GM12878 (cell line): ENCODE measurements around the gene THSD8. TPM values are rescaled to one million over a fixed set of nuclear protein-coding genes. Genes with fewer than 3 reads are reported as not detected.

ENCODE experiments used
- ATAC-seq: fragments of 200-7000 bp; cut with Tn5 transposase; 3 replicates; pipeline ENCODE4 v1.9.1; 2020; ENCODE audit warnings: mild to moderate bottlenecking, moderate library complexity
- BruUV-seq: library from RNA; stranded (reverse); fragments of 400-500 nt; replicated peaks from 2 replicates; lab custom pipeline; 2021; lab: Mats Ljungman, UMichigan
- CTCF ChIA-PET: fragments of 300-600 bp; sonication (Branson Sonifier 250); formaldehyde crosslinking; extraction: SDS; loops from one replicate; lab custom pipeline; 2021; ENCODE audit warnings: inconsistent platforms; lab: Yijun Ruan, JAX
- POLR2A ChIA-PET: fragments of 350-600 bp; formaldehyde crosslinking; extraction: SDS; loops from one replicate; lab custom pipeline; 2021; ENCODE audit warnings: inconsistent platforms; lab: Charles Lee
- RAD21 ChIA-PET: fragments of 300-600 bp; sonication (Branson Sonifier 250); formaldehyde crosslinking; loops from one replicate; lab custom pipeline; 2023; ENCODE audit warnings: antibody characterized with exemption; ENCODE audit not compliant: unreplicated experiment; lab: Charles Lee
- SMC1A ChIA-PET: fragments of 300-600 bp; sonication (Branson Sonifier 250); formaldehyde crosslinking; loops from one replicate; lab custom pipeline; 2023; ENCODE audit not compliant: unreplicated experiment, uncharacterized antibody; lab: Charles Lee
- DNase-seq: peaks from one replicate; pipeline ENCODE4 v3.0.0-alpha.2; 2011; ENCODE audit warnings: low read depth, low spot score
- FAIRE-seq: peaks from 3 replicates; lab custom pipeline; 2011; peaks lifted over from hg19 to GRCh38; lab: Jason Lieb, UNC
- H2AFZ ChIP-seq: 2 replicates; pipeline ENCODE4 v1.6.0; 2011; ENCODE audit warnings: low read depth, low read length, control low read depth; ENCODE audit not compliant: control insufficient read depth
- H3K27ac ChIP-seq: 2 replicates; pipeline ENCODE4 v1.5.1; 2011; ENCODE audit warnings: control low read depth; ENCODE audit not compliant: control insufficient read depth, insufficient read depth
- H3K27me3 ChIP-seq, 2 experiments: replicated peaks in 1 of 2; 2 replicates each; pipeline versions ENCODE4 v1.6.0 to v1.6.1; 2011; ENCODE audit warnings: low read length in 1 of 2; ENCODE audit not compliant: control insufficient read depth in 2 of 2, insufficient read depth in 2 of 2
- H3K36me3 ChIP-seq, 2 experiments: 2 replicates each; pipeline ENCODE4 v1.5.1; 2011; ENCODE audit warnings: low read length in 1 of 2; ENCODE audit not compliant: control insufficient read depth in 2 of 2, insufficient read depth in 2 of 2
- H3K4me1 ChIP-seq: 2 replicates; pipeline ENCODE4 v1.6.1; 2011; ENCODE audit warnings: mild to moderate bottlenecking, low read length, moderate library complexity, mixed read lengths; ENCODE audit not compliant: control insufficient read depth, insufficient read depth
- H3K4me2 ChIP-seq: 2 replicates; pipeline ENCODE4 v1.6.0; 2011; ENCODE audit warnings: control low read depth; ENCODE audit not compliant: control insufficient read depth, insufficient read depth
- H3K4me3 ChIP-seq: fragments of 200-600 bp; sonication (generic); 2 replicates; pipeline ENCODE4 v1.5.1; 2016
- H3K79me2 ChIP-seq: 2 replicates; pipeline ENCODE4 v1.6.0; 2011; ENCODE audit warnings: low read length; ENCODE audit not compliant: control insufficient read depth, insufficient read depth
- H3K9ac ChIP-seq: 2 replicates; pipeline ENCODE4 v1.8.0; 2011; ENCODE audit warnings: low read length, control low read depth, mixed read lengths; ENCODE audit not compliant: control insufficient read depth, insufficient read depth
- H3K9me3 ChIP-seq: replicated peaks from 3 replicates; pipeline ENCODE4 v1.5.1; 2011; ENCODE audit warnings: mild to moderate bottlenecking, low read length; ENCODE audit not compliant: control insufficient read depth, insufficient read depth
- H4K20me1 ChIP-seq: 2 replicates; pipeline ENCODE4 v1.6.0; 2011; ENCODE audit not compliant: control insufficient read depth, insufficient read depth
- HDGF ChIP-seq: fragments of 450-650 bp; IDR thresholded peaks from 2 replicates; pipeline ENCODE4 v1.6.1; 2016; ENCODE audit warnings: antibody characterized with exemption
- LARP7 ChIP-seq: fragments of 450-650 bp; IDR thresholded peaks from 2 replicates; pipeline ENCODE4 v1.6.1; 2017; ENCODE audit warnings: mild to moderate bottlenecking
- PML ChIP-seq: IDR thresholded peaks from 2 replicates; pipeline ENCODE4 v1.6.1; 2012; ENCODE audit warnings: low read length, inconsistent platforms
- POLR2A ChIP-seq: IDR thresholded peaks from 2 replicates; pipeline ENCODE4 v1.6.1; 2011; ENCODE audit warnings: low read depth, mild to moderate bottlenecking, low read length
- POLR2AphosphoS5 ChIP-seq: IDR thresholded peaks from 2 replicates; pipeline ENCODE4 v1.6.1; 2011; ENCODE audit warnings: mild to moderate bottlenecking, low read length, inconsistent platforms
- RB1 ChIP-seq: fragments of 450-650 bp; formaldehyde crosslinking; IDR thresholded peaks from 2 replicates; pipeline ENCODE4 v1.6.1; 2017; ENCODE audit warnings: mild to moderate bottlenecking, borderline replicate concordance
- SMARCA5 ChIP-seq: fragments of 450-650 bp; IDR thresholded peaks from 2 replicates; pipeline ENCODE4 v1.6.1; 2017; ENCODE audit warnings: mild to moderate bottlenecking
- TARDBP ChIP-seq: IDR thresholded peaks from 2 replicates; pipeline ENCODE4 v1.6.1; 2016; ENCODE audit warnings: borderline replicate concordance
- WGBS: methylation state at CpG from one replicate; pipeline ENCODE4 v1.1.6; 2016; ENCODE audit warnings: low lambda C conversion rate; ENCODE audit not compliant: insufficient replicate concordance, insufficient coverage; ENCODE audit errors: missing lambda C conversion rate; 5-methylcytosine and 5-hydroxymethylcytosine counted together
- in situ Hi-C: fragments of 300-500 bp; cut with MboI; formaldehyde crosslinking; loops from 9 replicates; pipeline ENCODE4 v1.14.3; 2018; ENCODE audit warnings: mixed read lengths
- intact Hi-C: fragments of 100-400 bp; cut with micrococcal nuclease; formaldehyde crosslinking; loops from one replicate; pipeline ENCODE4 v1.14.2; 2022; ENCODE audit not compliant: unreplicated experiment
- polyA plus RNA-seq, 11 experiments: library from polyadenylated mRNA; depleted of rRNA in 4 of 11; unstranded in 6 of 11; stranded (reverse) in 5 of 11; fragments of >200 nt; fragmentation: Nextera tagmentation in 4 of 11; fragmentation: Illumina TruSeq in 1 of 11; extraction: Ambion mirVana in 4 of 11; extraction: Trizol in 1 of 11; gene quantifications; 1 replicate in 1 of 11; 2 replicates in 10 of 11; pipeline versions ENCODE4 v1.2.1 to v1.2.3, GENCODE V29; 2011 to 2016; ENCODE audit warnings: inconsistent platforms in 2 of 11, missing spikeins in 2 of 11, low read depth in 1 of 11
- total RNA-seq, 4 experiments: library from RNA; depleted of rRNA in 3 of 4; stranded (reverse); fragments of >200 nt in 3 of 4; fragmentation: Illumina TruSeq in 1 of 4; extraction: Trizol in 1 of 4; gene quantifications; 2 replicates each; pipeline versions ENCODE4 v1.2.1 to v1.2.3, GENCODE V29; 2013 to 2021
- TF ChIP-seq, protein P1 (sequence below): fragments of 450-650 bp; conservative IDR thresholded peaks from 2 replicates; pipeline ENCODE4 v1.6.1; 2017; ENCODE audit warnings: mild to moderate bottlenecking, moderate library complexity

THSD8 gene
- total and polyA plus RNA-seq, 10 of the 15 experiments (the other 5 are each of a cell fraction or from before 2014, with no cell fraction given), result 0.24 to 32.3 (median 21.3) TPM; not detected in 2

DNA sequence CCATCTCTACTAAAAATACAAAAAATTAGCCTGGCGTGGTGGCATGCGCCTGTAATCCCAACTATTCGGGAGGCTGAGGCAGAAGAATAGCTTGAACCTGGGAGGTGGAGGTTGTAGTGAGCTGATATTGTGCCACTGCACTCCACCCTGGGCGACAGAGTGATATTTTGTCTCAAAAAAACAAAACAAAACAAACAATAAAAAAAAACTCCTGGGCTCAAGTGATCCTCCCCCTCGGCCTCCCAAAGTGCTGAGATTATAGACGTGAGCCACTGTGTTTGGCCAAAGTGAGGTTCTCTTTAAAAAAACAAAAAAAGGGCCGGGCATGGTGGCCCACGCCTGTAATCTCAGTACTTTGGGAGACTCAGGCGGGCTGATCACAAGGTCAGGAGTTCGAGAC lies 14.4 kb upstream of the THSD8 start:
- no peak overlapping the region for H3K4me3 ChIP-seq
- peak overlapping the region; percentile 99; the same call in 1 of the 2 replicates for H3K27ac ChIP-seq
- ChIA-PET SMC1A (interaction anchor here (0.7 to 4.1 kb wide), 3 partner anchors 9 to 321 kb away, joined by 3 to 28 read pairs (median 4); no protein-coding TSS in a partner anchor), CTCF (interaction anchor here (0.7 to 4.2 kb wide), 4 partner anchors 9 to 63 kb away, joined by 3 to 44 read pairs (median 12); no protein-coding TSS in a partner anchor), RAD21 (interaction anchor here (0.7 to 4.5 kb wide), 2 partner anchors 9 to 10 kb away, joined by 3 to 49 read pairs; no protein-coding TSS in a partner anchor), POLR2A (interaction anchor here (0.6 to 3.4 kb wide), 4 partner anchors 9 to 1188 kb away, joined by 3 to 66 read pairs (median 8); no protein-coding TSS in a partner anchor)
- H3K27me3 ChIP-seq, result no peaks in the 10 kb centered on the region
- TF ChIP-seq PML, result no peak
- no peak for TF ChIP-seq RB1
- DNase-seq, result no peak
- no peaks in the 10 kb centered on the region for H3K36me3 ChIP-seq
- ATAC-seq, result no peak
- 42% methylated on average over 10 of the region's 10 CpGs for WGBS
- H3K4me1 ChIP-seq, result peaks cover 64% of the 10 kb centered on the region
- H3K79me2 ChIP-seq, result peaks cover 30% of the 10 kb centered on the region
- H3K4me2 ChIP-seq, result no peak overlapping the region
- H3K9me3 ChIP-seq, result no peaks in the 10 kb centered on the region
- in situ Hi-C loops (no loop called here), intact Hi-C loops (loop anchor here (5.0 to 10.0 kb wide), 2 partner anchors 150 to 1693 kb away; partner anchors contain the start of gene CALR)
- BruUV-seq, result no TSS peak
- H2AFZ ChIP-seq, result no peak overlapping the region
- no peak overlapping the region for H3K9ac ChIP-seq
- FAIRE-seq, result no peak
- H4K20me1 ChIP-seq, result no peaks in the 10 kb centered on the region

DNA sequence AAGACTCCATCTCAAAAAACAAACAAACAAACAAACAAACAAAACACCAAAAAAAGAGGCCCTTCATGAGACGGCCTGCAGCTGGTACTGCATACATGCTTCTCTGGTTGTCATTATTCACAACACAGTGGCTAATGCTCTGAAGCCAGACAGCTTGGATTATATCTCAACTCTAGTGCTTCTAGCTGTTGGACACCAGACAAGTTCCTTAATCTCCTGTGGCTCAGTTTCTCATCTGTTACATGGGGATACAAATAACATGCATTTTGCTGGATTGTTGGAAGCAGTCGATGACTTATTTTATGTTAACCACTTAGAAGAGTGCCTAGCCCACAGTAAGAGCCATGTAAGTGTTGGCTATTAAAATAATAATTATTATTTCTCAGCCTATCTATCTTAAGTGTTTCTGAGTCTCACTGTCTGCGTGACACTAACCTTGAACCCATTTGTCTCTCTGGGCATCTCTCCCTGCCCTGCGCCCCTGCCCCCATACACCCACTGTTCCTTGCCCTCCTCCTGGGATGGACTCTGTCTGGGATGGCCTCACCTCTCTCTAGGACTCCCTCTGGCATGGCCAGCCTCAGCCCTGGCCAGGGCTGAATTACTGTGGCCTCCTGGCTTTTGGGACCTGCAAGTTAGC lies 13.7 kb upstream of the THSD8 start:
- no peak for FAIRE-seq

More for the DNA sequence above, 13.7 kb upstream of the THSD8 start:
- no peaks in the 10 kb centered on the region for H4K20me1 ChIP-seq
- peak overlapping the region; percentile 97 for H3K9ac ChIP-seq
- in situ Hi-C loops (no loop called here), intact Hi-C loops (loop anchor here (5.0 to 10.0 kb wide), 2 partner anchors 149 to 1693 kb away; partner anchors contain the start of gene CALR)
- H3K27me3 ChIP-seq, result no peaks in the 10 kb centered on the region
- CTCF ChIA-PET, result interaction anchor here (1.3 to 4.2 kb wide), 4 partner anchors 8 to 22 kb away, joined by 3 to 44 read pairs (median 15); no protein-coding TSS in a partner anchor
- WGBS, result 13% methylated on average over 4 of the region's 4 CpGs
- RAD21 ChIA-PET, result interaction anchor here (0.7 to 4.5 kb wide), 4 partner anchors 8 to 60 kb away, joined by 3 to 49 read pairs (median 3); no protein-coding TSS in a partner anchor
- ATAC-seq, result no peak
- H3K4me2 ChIP-seq, result peak overlapping the region; percentile 97
- TF ChIP-seq HDGF (peak; percentile 15; the same call in 1 of the 2 replicates), TARDBP (no peak), LARP7 (peak; percentile 76; the same call in 1 of the 2 replicates), POLR2AphosphoS5 (peak; percentile 29; the same call in 1 of the 2 replicates), SMARCA5 (peak; percentile 83), POLR2A (no peak)
- TF ChIP-seq, protein P1, sequence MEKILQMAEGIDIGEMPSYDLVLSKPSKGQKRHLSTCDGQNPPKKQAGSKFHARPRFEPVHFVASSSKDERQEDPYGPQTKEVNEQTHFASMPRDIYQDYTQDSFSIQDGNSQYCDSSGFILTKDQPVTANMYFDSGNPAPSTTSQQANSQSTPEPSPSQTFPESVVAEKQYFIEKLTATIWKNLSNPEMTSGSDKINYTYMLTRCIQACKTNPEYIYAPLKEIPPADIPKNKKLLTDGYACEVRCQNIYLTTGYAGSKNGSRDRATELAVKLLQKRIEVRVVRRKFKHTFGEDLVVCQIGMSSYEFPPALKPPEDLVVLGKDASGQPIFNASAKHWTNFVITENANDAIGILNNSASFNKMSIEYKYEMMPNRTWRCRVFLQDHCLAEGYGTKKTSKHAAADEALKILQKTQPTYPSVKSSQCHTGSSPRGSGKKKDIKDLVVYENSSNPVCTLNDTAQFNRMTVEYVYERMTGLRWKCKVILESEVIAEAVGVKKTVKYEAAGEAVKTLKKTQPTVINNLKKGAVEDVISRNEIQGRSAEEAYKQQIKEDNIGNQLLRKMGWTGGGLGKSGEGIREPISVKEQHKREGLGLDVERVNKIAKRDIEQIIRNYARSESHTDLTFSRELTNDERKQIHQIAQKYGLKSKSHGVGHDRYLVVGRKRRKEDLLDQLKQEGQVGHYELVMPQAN, result 0 out of 2 replicates have a peak, but pooled peaks have one; percentile 33
- DNase-seq, result no peak
- no peak overlapping the region for H2AFZ ChIP-seq
- H3K4me3 ChIP-seq, result peak overlapping the region; percentile 90
- SMC1A ChIA-PET, result interaction anchor here (1.4 to 4.1 kb wide), 4 partner anchors 8 to 28 kb away, joined by 3 to 28 read pairs (median 4); no protein-coding TSS in a partner anchor
- H3K9me3 ChIP-seq, result no peaks in the 10 kb centered on the region
- H3K79me2 ChIP-seq, result peaks cover 37% of the 10 kb centered on the region
- peaks cover 60% of the 10 kb centered on the region for H3K4me1 ChIP-seq
- H3K27ac ChIP-seq, result peak overlapping the region; percentile 99
- BruUV-seq, result no TSS peak
- no peaks in the 10 kb centered on the region for H3K36me3 ChIP-seq
- POLR2A ChIA-PET, result interaction anchor here (0.5 to 3.4 kb wide), 7 partner anchors 8 to 367 kb away, joined by 4 to 66 read pairs (median 5); no protein-coding TSS in a partner anchor
